SK-N-SH (cell line): ENCODE data around the gene SPATA2.

Source experiments
- CHD2 ChIP-seq: fragments of 150-350 bp; IDR thresholded peaks from 2 replicates; pipeline ENCODE4 v1.6.1; 2018; ENCODE audit warnings: low read length; ENCODE audit not compliant: partially characterized antibody
- FOXM1 ChIP-seq: IDR thresholded peaks from 2 replicates; pipeline ENCODE4 v1.4.0; 2012; ENCODE audit warnings: low read depth, mild to moderate bottlenecking
- POLR2AphosphoS5 ChIP-seq: IDR thresholded peaks from 2 replicates; pipeline ENCODE4 v1.6.1; 2012; ENCODE audit warnings: low read depth, low read length
- RCOR1 ChIP-seq: fragments of 150-350 bp; IDR thresholded peaks from 2 replicates; pipeline ENCODE4 v1.6.1; 2017; ENCODE audit warnings: antibody characterized with exemption, low read length
- SIN3A ChIP-seq: IDR thresholded peaks from 2 replicates; pipeline ENCODE4 v1.6.1; 2012; ENCODE audit warnings: low read depth, mild to moderate bottlenecking, low read length, moderate library complexity, borderline replicate concordance
- TCF12 ChIP-seq: IDR thresholded peaks from 2 replicates; pipeline ENCODE4 v1.4.0; 2012
- TF ChIP-seq, protein P1 (sequence below): fragments of 200-600 bp; sonication (generic); IDR thresholded peaks from 2 replicates; pipeline ENCODE4 v1.6.1; 2017; ENCODE audit warnings: antibody characterized with exemption, mild to moderate bottlenecking, moderate library complexity
- TF ChIP-seq, protein P2 (sequence below): IDR thresholded peaks from 2 replicates; pipeline ENCODE4 v1.4.0; 2012; ENCODE audit warnings: low read depth
- TF ChIP-seq, protein P3 (sequence below): IDR thresholded peaks from 2 replicates; pipeline ENCODE4; 2012
- TF ChIP-seq, protein P4 (sequence below): IDR thresholded peaks from 2 replicates; pipeline ENCODE4 v1.4.0; 2012; ENCODE audit warnings: low read depth, borderline replicate concordance
- TF ChIP-seq, protein P5 (sequence below): IDR thresholded peaks from 2 replicates; pipeline ENCODE4 v1.6.1; 2012; ENCODE audit warnings: mild to moderate bottlenecking, low read depth, low read length, moderate library complexity

DNA sequence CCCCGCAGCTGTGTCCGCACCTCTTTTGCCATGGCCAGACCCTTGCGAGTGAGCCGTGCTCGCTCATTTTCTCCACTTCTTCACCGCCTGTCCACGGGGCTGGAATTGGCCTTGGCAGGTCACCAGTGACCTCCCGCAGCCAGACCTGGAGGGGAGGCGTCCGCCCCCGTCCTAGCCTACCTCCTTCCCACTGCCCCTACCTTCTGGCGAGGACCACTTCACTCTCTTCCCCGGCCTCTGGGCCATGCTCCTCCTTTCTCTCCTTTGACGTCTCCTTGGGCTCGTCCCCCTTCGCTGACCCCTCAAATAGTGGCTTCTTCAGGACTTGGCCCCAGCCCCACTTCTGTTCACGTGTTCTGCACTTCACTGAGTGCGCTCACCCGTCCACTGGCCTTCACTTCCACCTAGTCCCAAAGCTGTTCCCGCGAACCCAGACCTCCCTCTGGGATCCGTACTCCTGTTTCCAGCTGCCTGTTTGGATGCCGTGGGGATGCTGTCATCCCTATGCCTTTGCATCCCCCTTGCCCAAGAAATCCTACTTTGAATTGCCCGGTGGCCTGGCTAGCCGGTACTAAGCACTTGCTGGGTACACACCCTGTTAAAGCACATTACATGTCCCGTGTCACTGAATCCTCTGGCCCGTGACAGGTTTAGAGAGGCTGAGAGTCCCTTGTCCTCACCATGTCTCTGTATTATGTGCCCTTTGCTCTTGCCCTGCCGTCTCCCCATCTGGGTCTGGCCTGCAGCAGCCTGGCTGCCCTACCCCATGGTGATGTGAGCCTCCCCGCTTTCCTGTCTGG, 33.0 kb downstream of the SPATA2 start:
- TF ChIP-seq, protein P1, sequence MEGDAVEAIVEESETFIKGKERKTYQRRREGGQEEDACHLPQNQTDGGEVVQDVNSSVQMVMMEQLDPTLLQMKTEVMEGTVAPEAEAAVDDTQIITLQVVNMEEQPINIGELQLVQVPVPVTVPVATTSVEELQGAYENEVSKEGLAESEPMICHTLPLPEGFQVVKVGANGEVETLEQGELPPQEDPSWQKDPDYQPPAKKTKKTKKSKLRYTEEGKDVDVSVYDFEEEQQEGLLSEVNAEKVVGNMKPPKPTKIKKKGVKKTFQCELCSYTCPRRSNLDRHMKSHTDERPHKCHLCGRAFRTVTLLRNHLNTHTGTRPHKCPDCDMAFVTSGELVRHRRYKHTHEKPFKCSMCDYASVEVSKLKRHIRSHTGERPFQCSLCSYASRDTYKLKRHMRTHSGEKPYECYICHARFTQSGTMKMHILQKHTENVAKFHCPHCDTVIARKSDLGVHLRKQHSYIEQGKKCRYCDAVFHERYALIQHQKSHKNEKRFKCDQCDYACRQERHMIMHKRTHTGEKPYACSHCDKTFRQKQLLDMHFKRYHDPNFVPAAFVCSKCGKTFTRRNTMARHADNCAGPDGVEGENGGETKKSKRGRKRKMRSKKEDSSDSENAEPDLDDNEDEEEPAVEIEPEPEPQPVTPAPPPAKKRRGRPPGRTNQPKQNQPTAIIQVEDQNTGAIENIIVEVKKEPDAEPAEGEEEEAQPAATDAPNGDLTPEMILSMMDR = no peak
- TF ChIP-seq RCOR1 (no peak), TCF12 (no peak), SIN3A (no peak), POLR2AphosphoS5 (no peak), FOXM1 (no peak), CHD2 (no peak)
- TF ChIP-seq, protein P2, sequence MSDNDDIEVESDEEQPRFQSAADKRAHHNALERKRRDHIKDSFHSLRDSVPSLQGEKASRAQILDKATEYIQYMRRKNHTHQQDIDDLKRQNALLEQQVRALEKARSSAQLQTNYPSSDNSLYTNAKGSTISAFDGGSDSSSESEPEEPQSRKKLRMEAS = no peak
- TF ChIP-seq, protein P3, sequence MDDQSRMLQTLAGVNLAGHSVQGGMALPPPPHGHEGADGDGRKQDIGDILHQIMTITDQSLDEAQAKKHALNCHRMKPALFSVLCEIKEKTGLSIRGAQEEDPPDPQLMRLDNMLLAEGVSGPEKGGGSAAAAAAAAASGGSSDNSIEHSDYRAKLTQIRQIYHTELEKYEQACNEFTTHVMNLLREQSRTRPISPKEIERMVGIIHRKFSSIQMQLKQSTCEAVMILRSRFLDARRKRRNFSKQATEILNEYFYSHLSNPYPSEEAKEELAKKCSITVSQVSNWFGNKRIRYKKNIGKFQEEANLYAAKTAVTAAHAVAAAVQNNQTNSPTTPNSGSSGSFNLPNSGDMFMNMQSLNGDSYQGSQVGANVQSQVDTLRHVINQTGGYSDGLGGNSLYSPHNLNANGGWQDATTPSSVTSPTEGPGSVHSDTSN = no peak
- TF ChIP-seq, protein P4, sequence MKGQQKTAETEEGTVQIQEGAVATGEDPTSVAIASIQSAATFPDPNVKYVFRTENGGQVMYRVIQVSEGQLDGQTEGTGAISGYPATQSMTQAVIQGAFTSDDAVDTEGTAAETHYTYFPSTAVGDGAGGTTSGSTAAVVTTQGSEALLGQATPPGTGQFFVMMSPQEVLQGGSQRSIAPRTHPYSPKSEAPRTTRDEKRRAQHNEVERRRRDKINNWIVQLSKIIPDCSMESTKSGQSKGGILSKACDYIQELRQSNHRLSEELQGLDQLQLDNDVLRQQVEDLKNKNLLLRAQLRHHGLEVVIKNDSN = no peak
- TF ChIP-seq, protein P5, sequence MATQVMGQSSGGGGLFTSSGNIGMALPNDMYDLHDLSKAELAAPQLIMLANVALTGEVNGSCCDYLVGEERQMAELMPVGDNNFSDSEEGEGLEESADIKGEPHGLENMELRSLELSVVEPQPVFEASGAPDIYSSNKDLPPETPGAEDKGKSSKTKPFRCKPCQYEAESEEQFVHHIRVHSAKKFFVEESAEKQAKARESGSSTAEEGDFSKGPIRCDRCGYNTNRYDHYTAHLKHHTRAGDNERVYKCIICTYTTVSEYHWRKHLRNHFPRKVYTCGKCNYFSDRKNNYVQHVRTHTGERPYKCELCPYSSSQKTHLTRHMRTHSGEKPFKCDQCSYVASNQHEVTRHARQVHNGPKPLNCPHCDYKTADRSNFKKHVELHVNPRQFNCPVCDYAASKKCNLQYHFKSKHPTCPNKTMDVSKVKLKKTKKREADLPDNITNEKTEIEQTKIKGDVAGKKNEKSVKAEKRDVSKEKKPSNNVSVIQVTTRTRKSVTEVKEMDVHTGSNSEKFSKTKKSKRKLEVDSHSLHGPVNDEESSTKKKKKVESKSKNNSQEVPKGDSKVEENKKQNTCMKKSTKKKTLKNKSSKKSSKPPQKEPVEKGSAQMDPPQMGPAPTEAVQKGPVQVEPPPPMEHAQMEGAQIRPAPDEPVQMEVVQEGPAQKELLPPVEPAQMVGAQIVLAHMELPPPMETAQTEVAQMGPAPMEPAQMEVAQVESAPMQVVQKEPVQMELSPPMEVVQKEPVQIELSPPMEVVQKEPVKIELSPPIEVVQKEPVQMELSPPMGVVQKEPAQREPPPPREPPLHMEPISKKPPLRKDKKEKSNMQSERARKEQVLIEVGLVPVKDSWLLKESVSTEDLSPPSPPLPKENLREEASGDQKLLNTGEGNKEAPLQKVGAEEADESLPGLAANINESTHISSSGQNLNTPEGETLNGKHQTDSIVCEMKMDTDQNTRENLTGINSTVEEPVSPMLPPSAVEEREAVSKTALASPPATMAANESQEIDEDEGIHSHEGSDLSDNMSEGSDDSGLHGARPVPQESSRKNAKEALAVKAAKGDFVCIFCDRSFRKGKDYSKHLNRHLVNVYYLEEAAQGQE = no peak
